ENCODE measurements around the gene SNTG2. TPM values are rescaled to one million over a fixed set of nuclear protein-coding genes. Genes with fewer than 3 reads are reported as not detected.

The SNTG2 gene
- total and polyA plus RNA-seq, 2 donors (not counting 3 experiments of a cell fraction or from before 2014, with no cell fraction given), result not detected

DNA sequence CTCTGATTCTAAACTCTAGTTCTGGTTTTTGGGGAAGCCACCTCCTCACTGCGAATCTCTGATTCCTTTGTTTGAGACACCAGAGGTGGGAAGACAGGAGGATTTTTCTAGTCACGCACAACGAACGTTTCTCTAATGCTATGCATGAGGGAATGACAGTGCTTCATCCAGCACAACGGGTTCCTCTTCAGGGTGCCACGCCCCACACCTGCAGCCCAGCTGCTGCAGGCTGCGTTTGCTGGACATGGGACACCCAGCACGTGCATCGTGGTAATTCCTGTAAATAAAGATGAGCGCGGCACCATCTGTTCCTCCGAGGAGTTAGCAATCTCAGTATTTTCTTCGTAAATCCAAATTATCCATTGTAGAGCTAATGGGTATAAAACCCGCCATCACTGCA is 425.1 kb downstream of the SNTG2 start:
- CTCF ChIA-PET, result no interaction called here
- intact Hi-C loops (cut with micrococcal nuclease), result no loop called here
- DNase-seq (ENCODE audit: low read depth, low spot score) (no peak), FAIRE-seq (no peak)
- POLR2A ChIA-PET, result no interaction called here
- no peak overlapping the region for H2AFZ ChIP-seq (ENCODE audit: low read depth, low read length)
- no peaks in the 10 kb centered on the region for H3K4me1 ChIP-seq (ENCODE audit: control insufficient read depth, extremely low read depth, insufficient read depth, low read length)
- H3K4me3 ChIP-seq (replicated peaks in 1 of 3; ENCODE audit: insufficient read depth in 1 of 3, low read depth in 1 of 3, low read length in 3 of 3), result no peak overlapping the region
- H3K9me3 ChIP-seq (replicated peaks; ENCODE audit: control insufficient read depth, insufficient read depth, low read length), result peaks cover 6% of the 10 kb centered on the region
- BruUV-seq (replicated peaks), result no TSS peak
- no peak overlapping the region for H3K9ac ChIP-seq (replicated peaks; ENCODE audit: extremely low read depth, insufficient read depth, low read length)
- H4K20me1 ChIP-seq (replicated peaks; ENCODE audit: control insufficient read depth, extremely low read depth, insufficient read depth, low read length), result no peaks in the 10 kb centered on the region
- H3K79me2 ChIP-seq (ENCODE audit: control insufficient read depth, insufficient read depth, low read length), result no peaks in the 10 kb centered on the region
- H3K9me1 ChIP-seq (replicated peaks; ENCODE audit: control insufficient read depth, extremely low read depth, insufficient read depth, low read length), result no peaks in the 10 kb centered on the region
- H3K27me3 ChIP-seq (ENCODE audit: control insufficient read depth in 2 of 2, insufficient read depth in 2 of 2, low read length in 2 of 2), result no peaks in the 10 kb centered on the region
- TF ChIP-seq MYC (IDR thresholded peaks at IDR 0.05; ENCODE audit: low read depth, low read length), result no peak
- TF ChIP-seq, protein P1, sequence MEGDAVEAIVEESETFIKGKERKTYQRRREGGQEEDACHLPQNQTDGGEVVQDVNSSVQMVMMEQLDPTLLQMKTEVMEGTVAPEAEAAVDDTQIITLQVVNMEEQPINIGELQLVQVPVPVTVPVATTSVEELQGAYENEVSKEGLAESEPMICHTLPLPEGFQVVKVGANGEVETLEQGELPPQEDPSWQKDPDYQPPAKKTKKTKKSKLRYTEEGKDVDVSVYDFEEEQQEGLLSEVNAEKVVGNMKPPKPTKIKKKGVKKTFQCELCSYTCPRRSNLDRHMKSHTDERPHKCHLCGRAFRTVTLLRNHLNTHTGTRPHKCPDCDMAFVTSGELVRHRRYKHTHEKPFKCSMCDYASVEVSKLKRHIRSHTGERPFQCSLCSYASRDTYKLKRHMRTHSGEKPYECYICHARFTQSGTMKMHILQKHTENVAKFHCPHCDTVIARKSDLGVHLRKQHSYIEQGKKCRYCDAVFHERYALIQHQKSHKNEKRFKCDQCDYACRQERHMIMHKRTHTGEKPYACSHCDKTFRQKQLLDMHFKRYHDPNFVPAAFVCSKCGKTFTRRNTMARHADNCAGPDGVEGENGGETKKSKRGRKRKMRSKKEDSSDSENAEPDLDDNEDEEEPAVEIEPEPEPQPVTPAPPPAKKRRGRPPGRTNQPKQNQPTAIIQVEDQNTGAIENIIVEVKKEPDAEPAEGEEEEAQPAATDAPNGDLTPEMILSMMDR (IDR thresholded peaks at IDR 0.05; ENCODE audit: extremely low read depth in 1 of 2, insufficient read depth in 1 of 2, low read depth in 1 of 2, low read length in 2 of 2), result no peak
- TF ChIP-seq, protein P2, sequence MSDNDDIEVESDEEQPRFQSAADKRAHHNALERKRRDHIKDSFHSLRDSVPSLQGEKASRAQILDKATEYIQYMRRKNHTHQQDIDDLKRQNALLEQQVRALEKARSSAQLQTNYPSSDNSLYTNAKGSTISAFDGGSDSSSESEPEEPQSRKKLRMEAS (IDR thresholded peaks at IDR 0.05; ENCODE audit: insufficient read depth, insufficient read length), result no peak
- TF ChIP-seq EZH2 (IDR thresholded peaks at IDR 0.05; ENCODE audit: borderline replicate concordance, low read depth, low read length, severe bottlenecking), result no peak
- TF ChIP-seq JUN (IDR thresholded peaks at IDR 0.05; ENCODE audit: borderline replicate concordance, insufficient read depth, insufficient read length, low read depth), result no peak
- TF ChIP-seq POLR2A (IDR thresholded peaks at IDR 0.05; ENCODE audit: low read depth, low read length), result no peak
- dilution Hi-C loops (cut with MboI; ENCODE audit: extremely low pct_ligation_motif_present, low sequenced_read_pairs), result no loop called here
- H3K36me3 ChIP-seq (ENCODE audit: control insufficient read depth in 2 of 2, extremely low read depth in 1 of 2, insufficient read depth in 2 of 2, low read length in 2 of 2), result no peaks in the 10 kb centered on the region
- no peak overlapping the region for H3K4me2 ChIP-seq (ENCODE audit: insufficient read depth, low read length)
- no peak overlapping the region for H3K27ac ChIP-seq (ENCODE audit: insufficient read depth, low read depth, low read length)

- Histone ChIP-seq H3K36me3 (ENCODE audit: control insufficient read depth in 2 of 2, extremely low read depth in 1 of 2, insufficient read depth in 2 of 2, low read length in 2 of 2) (no peaks in the 10 kb centered on the region), H2AFZ (ENCODE audit: low read depth, low read length) (no peak overlapping the region), H3K9me1 (replicated peaks; ENCODE audit: control insufficient read depth, extremely low read depth, insufficient read depth, low read length) (no peaks in the 10 kb centered on the region), H3K27ac (ENCODE audit: insufficient read depth, low read depth, low read length) (no peak overlapping the region), H3K79me2 (ENCODE audit: control insufficient read depth, insufficient read depth, low read length) (no peaks in the 10 kb centered on the region), H3K9ac (replicated peaks; ENCODE audit: extremely low read depth, insufficient read depth, low read length) (no peak overlapping the region), H3K27me3 (ENCODE audit: control insufficient read depth in 2 of 2, insufficient read depth in 2 of 2, low read length in 2 of 2) (no peaks in the 10 kb centered on the region), H3K4me3 (replicated peaks in 1 of 3; ENCODE audit: insufficient read depth in 1 of 3, low read depth in 1 of 3, low read length in 3 of 3) (no peak overlapping the region), H3K9me3 (replicated peaks; ENCODE audit: control insufficient read depth, insufficient read depth, low read length) (peaks cover 6% of the 10 kb centered on the region), H4K20me1 (replicated peaks; ENCODE audit: control insufficient read depth, extremely low read depth, insufficient read depth, low read length) (no peaks in the 10 kb centered on the region), H3K4me2 (ENCODE audit: insufficient read depth, low read length) (no peak overlapping the region), H3K4me1 (ENCODE audit: control insufficient read depth, extremely low read depth, insufficient read depth, low read length) (no peaks in the 10 kb centered on the region)
- dilution Hi-C loops (cut with MboI; ENCODE audit: extremely low pct_ligation_motif_present, low sequenced_read_pairs) (no loop called here), intact Hi-C loops (cut with micrococcal nuclease) (no loop called here)
- DNase-seq (ENCODE audit: low read depth, low spot score) (no peak), FAIRE-seq (no peak)
- CTCF ChIA-PET, result no interaction called here
- TF ChIP-seq GATA2 (IDR thresholded peaks at IDR 0.05; ENCODE audit: insufficient read depth, insufficient read length, low read depth, low read length), result no peak
- TF ChIP-seq POLR2AphosphoS5 (IDR thresholded peaks at IDR 0.05; ENCODE audit: insufficient read depth, low read depth, low read length), result no peak
- TF ChIP-seq, protein P2 (IDR thresholded peaks at IDR 0.05; ENCODE audit: insufficient read depth, insufficient read length), result no peak
- no peak for TF ChIP-seq POLR2A (IDR thresholded peaks at IDR 0.05; ENCODE audit: low read depth, low read length)
- no peak for TF ChIP-seq EZH2 (IDR thresholded peaks at IDR 0.05; ENCODE audit: borderline replicate concordance, low read depth, low read length, severe bottlenecking)
- no peak for TF ChIP-seq JUN (IDR thresholded peaks at IDR 0.05; ENCODE audit: borderline replicate concordance, insufficient read depth, insufficient read length, low read depth)
- TF ChIP-seq, protein P1 (IDR thresholded peaks at IDR 0.05; ENCODE audit: extremely low read depth in 1 of 2, insufficient read depth in 1 of 2, low read depth in 1 of 2, low read length in 2 of 2), result no peak
- TF ChIP-seq MYC (IDR thresholded peaks at IDR 0.05; ENCODE audit: low read depth, low read length), result no peak
- TF ChIP-seq FOS (IDR thresholded peaks at IDR 0.05; ENCODE audit: borderline replicate concordance, insufficient read depth, low read length), result no peak
- POLR2A ChIA-PET, result no interaction called here
- BruUV-seq (replicated peaks), result no TSS peak
These were observed 426.8 kb downstream of the SNTG2 start for GRCh38 chr2:1377473-1377872.
